COLO668 (cell line): ENCODE data around the gene HMGB3.
"Not testable (repeated sequence)": the region's sequence is repeated elsewhere in the genome, so short reads cannot be mapped to it uniquely, and the experiment has no call there.

ENCODE experiments used
- DNase-seq: peaks from one replicate; lab custom pipeline; 2025; ENCODE audit not compliant: unreplicated experiment; lab: John Stamatoyannopoulos, UW

HMGB3 gene

DNA sequence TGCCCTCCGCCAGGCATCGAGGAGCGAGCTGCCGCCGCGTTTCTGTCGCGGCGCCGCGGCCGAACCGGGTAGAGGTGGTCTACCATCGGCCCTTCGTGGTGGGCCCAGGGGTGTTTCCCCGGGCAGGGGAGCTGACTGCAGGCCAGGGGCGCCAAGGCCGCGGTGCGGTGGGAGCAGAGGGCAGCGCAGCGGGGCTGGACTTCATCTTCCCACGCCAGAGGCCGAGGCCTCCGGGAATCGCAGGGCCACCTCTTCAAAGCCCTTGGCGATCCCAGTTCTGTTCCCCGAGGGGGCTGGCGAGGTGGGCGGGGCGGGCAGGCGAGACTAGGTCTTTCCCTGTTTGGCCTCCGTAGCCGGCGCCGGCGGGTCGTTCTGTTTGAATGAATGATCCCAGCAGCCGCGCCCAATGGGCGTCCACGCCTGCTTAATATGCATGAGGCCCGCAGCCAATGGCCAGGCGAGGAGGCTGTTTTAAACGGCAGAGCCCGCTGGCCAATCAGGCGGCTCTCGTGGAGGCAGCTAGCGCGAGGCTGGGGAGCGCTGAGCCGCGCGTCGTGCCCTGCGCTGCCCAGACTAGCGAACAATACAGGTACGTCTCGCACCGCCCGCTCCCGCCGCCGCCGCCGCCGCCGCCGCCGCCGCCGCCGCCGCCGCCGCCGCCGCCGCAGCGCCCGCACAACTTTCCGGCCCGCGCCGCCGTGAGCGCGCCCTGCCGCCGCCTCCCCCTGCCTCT, at the start of gene HMGB3:
Gene HMGB3 (plus strand): TSS at position 548 of the 733 bp plus-strand sequence. CDS start 2,265 bp downstream, outside the sequence.
- peak; percentile 98 for DNase-seq

GRCh38 chrX:150933945-150934350, 49.2 kb upstream of the HMGB3 start:
- no peak for DNase-seq

GRCh38 chrX:150934453-150934852, 48.7 kb upstream of the HMGB3 start:
- no peak for DNase-seq

DNA sequence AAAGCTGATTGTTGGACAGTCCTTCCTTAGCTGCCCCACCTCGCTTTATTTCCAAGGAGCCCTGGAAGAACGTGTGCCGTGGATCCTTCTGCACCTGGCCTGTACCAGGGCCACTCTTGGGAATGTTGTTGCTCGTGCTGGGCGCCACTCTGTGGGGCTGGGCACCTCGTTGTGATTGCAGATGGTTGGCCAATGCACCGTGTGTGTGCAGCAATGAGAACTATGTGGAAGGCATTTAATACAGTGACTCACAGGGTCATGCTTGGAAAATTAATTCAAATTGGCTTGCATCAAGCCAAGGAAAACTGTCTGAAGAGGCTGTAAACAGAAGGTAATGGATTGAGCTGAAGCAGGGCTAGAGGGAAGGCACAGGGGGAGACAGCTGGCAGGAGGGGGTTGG, 47.7 kb upstream of the HMGB3 start:
- DNase-seq = no peak

DNA sequence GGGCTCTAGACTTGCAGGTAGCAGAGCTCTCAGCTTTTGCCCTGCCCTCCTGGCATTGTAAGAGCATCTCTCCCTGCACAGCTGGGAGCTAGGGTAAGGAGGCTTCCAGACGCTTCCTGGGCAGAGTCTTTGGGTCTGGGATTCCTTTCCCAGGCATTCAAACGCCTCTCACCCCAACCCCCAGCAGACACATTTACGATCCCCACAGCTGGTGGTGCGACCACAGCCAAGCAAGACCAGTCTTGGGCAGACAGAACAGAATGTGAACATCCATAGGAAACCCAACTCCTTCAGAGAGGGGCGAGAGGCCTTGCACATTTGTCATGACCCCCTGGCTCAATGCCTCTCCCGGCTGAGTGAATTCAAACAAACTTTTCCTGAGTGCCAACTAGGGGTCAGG, 46.6 kb upstream of the HMGB3 start:
- no peak for DNase-seq

- DNase-seq = no peak
Observed at GRCh38 chrX:150940844-150941495, 42.2 kb upstream of the HMGB3 start.

DNA sequence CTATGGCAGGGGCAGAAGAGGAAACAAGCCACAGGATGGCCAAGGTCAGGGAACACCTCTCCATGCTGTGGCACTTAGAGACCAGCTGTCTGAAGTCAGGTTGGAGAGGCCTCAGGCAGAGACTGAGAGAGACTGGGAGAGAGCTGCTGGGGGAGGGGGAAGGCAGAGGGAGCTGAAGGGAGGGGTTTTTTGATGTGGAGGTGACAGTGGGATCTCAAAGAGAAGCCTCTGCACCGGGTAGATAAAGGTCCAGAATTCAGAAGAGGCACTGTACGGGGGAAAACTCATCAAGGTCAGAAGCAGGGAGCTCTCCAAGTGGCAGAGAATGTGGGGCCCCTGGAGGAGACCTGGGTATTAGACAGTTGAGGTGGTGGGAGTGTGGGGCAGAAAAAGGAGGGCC, 41.6 kb upstream of the HMGB3 start:
- no peak for DNase-seq

DNA sequence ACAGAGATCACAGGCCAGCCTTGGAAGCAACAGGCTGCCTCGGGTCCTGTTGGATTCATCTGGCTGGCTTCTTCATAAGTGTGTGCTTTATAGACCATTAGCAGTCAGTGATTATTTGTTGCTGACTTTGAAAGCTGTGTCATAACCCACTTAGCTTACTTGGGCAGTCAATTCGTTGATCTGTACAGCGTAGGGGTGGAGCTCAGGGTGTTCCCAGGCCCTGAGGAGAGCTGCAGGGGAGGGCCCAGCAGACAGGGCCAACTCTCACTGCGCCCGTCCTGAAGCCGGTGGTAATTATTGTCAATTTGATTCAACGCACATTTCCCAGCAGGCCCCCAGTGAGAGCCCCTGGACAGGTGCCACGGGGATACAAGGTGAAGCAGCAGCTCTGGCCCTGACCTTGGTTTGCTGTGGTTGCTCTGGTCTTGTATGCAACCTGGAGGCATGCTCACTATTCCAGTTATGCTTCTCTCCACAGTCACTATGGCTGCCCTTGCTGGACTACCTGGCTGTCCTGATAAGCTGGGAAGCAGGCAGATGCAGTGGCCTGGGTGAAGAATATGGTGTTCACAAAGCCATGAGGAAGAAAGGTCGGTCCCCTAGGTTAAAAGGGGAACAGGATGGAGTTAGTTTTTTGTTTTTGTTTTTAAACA, 40.1 kb upstream of the HMGB3 start:
- no peak for DNase-seq

- DNase-seq = no peak
Observed at GRCh38 chrX:150944233-150944632, 38.9 kb upstream of the HMGB3 start.

DNA sequence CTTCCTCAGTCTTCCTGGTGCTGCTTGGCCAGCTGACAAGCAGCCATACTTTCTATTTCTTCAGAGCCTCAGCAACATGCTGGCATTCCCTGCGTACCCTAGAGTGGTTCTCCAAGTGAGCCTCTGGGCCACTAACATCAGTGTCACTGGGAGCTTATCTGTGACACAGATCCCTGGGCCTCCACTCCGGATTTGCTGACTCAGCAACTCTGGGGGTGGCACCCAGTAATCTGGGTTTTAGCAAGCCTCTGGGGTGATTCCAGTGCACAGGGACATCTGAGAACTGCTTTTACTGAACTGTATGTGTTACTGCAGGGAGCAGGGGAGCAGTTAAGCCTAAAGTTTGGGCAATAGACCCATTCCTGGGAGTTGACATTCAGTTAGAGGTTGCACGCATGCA, 28.2 kb upstream of the HMGB3 start:
- no peak for DNase-seq

- DNase-seq = no peak
Observed at GRCh38 chrX:150955590-150955989, 27.5 kb upstream of the HMGB3 start.

- peak; percentile 8 for DNase-seq
Observed at GRCh38 chrX:150958177-150958576, 25.0 kb upstream of the HMGB3 start.

DNA sequence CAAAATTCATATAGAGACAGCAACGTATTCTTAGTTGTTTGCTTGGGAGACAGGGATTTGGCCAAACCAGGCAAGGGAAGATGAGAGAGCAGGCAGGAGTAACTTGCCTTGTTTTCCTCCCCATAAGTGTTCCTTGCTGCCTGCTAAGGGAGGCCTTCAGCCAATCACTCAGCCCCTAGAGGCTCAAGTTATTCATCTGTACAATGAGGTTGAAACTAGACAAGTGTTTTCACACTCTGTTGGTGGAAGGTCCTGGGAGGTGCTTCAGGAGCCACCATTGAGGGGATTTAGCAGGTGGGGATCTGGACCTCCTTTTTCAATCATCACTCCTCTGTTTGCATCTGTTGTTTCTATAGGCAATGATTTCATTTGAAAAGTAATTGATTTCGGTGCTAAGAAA, 23.6 kb upstream of the HMGB3 start:
- no peak for DNase-seq

- DNase-seq = no peak
Observed at GRCh38 chrX:150961631-150962030, 21.5 kb upstream of the HMGB3 start.

GRCh38 chrX:150964416-150964815, 18.7 kb upstream of the HMGB3 start:
- not testable (repeated sequence) for DNase-seq

GRCh38 chrX:150966235-150966634, 16.9 kb upstream of the HMGB3 start:
- no peak for DNase-seq

DNA sequence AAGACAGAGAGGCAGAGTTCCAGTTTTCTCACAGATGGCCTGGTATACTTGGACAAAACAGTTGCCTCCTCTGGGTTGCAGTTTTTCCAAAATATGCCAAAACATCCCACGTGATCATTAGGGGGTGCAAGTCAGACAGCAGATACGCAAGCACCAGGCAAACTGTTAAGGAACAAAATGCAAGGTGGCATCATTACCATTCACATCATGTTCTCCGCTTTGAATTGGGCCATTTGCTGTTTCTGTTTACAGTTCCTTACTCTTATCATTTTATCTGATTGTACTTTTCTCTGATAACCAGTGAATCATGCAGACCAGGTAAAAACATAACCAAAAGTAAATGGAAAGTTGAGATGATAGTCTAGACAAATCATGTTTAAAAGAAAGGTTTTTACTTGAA, 16.4 kb upstream of the HMGB3 start:
- no peak for DNase-seq

GRCh38 chrX:150967786-150968185, 15.3 kb upstream of the HMGB3 start:
- peak; percentile 49 for DNase-seq

- no peak for DNase-seq
Observed at GRCh38 chrX:150968862-150969720, 14.0 kb upstream of the HMGB3 start.

GRCh38 chrX:150972450-150972849, 10.7 kb upstream of the HMGB3 start:
- DNase-seq = no peak

DNA sequence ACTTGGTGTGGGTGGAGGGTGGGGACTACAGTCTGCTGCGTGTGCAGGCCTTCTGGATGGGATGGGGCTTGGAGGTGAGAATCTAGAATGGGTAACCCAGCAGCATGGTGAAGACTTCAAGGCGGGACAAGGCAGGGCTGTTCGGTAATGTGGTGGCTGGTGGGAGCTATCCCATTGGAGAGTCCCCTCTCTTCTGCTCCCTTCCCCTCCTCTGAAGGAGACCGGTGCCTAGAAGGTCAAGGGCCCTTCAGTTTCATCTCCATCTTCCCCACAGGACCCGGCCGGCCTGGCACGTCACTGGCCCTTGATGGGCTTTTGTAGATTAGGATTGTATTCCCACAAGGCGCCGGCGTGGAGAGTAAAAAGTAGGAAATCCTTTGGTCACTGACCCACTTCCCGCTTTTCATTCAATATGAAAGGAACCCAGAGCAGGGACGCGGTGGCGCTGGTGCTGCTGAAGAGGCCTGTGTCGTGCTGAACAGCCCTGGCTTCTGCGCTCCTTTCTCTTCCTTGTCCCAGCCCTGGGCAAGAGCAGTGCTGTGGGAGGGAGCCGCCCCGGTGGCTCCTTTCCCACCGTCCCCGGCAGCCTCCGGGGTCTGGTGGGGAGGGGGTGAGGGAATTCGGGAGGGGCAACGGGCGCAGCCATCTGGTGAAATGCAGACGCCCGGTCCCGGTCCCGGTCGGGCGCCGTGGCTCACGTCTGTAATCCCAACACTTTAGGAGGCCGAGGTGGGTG, 7.3 kb upstream of the HMGB3 start:
- no peak for DNase-seq
